ENCODE results near the gene RAB15. TPM values are rescaled to one million over a fixed set of nuclear protein-coding genes. Genes with fewer than 3 reads are reported as not detected.

The RAB15 gene
- polyA plus RNA-seq, 1 donor (not counting 4 experiments of a cell fraction or from before 2014, with no cell fraction given): 2.1 TPM

DNA sequence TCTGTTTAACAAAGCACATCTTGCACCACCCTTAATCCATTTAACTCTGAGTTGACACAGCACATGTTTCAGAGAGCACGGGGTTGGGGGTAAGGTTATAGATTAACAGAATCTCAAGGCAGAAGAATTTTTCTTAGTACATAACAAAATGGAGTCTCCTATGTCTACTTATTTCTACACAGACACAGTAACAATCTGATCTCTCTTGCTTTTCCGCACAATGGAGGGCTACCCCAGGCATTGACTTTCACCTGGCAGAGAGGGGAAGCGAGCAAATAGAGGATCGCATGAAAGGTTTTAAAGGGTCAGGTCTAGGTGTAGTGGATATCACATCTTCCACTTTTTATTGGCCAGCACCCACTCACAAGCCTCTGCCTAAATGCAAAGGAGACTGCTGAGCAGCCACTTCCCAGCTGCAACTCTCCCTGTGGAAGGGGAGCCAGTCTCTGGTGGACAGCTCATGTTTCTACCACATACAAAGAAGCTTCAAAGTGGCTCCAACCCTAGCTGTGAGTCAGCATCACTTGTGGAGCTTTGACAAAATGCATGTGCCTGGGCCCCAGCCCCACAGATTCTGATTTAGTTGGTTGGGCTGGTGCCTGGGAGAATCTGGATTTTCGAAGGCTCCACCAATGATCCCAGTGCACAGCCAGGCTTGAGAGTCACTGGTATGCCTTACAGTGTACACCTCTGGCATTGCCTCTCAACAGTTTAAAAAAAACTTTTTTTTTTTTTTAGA, 7.4 kb upstream of the RAB15 start:
- H3K9me3 ChIP-seq (ENCODE audit: control insufficient read depth, low read depth, low read length): no peaks in the 10 kb centered on the region

DNA sequence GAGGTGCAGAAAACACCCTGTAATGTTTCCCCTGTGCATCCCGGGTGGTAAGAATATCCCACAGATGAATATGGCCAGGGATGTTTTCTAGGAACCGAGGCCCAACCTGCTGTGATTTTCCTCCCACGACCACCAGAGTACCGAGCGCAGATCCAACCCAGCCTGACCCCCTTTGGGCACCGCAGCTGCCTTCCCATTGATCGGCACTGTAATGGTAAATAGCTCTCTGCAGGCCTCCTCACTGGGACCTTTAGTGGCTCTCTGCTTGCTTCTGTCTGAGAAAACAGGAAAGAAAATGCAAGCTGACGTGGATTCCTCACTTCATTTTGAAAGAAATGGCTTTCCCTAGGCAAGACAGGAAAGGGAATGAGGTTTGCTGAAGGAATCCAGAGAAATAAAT, 2.4 kb upstream of the RAB15 start:
- no peaks in the 10 kb centered on the region for H3K36me3 ChIP-seq (ENCODE audit: control insufficient read depth in 2 of 2, extremely low read depth in 1 of 2, insufficient read depth in 2 of 2, low read length in 2 of 2)
- H3K4me3 ChIP-seq (ENCODE audit: control insufficient read depth in 2 of 3, extremely low read depth in 1 of 3, insufficient read depth in 2 of 3, low read depth in 1 of 3, low read length in 3 of 3): no peak overlapping the region
- dilution Hi-C loops (cut with MboI; ENCODE audit: extremely low pct_ligation_motif_present, low sequenced_read_pairs): no loop called here
- H3K4me2 ChIP-seq (ENCODE audit: control insufficient read depth, extremely low read depth, insufficient read depth, low read depth, low read length): no peak overlapping the region
- H3K9me3 ChIP-seq (ENCODE audit: control insufficient read depth, low read depth, low read length): no peaks in the 10 kb centered on the region
- H3K9me1 ChIP-seq (ENCODE audit: control insufficient read depth, extremely low read depth, insufficient read depth, low read length): no peaks in the 10 kb centered on the region
- no peak overlapping the region for H3K9ac ChIP-seq (ENCODE audit: control insufficient read depth, extremely low read depth, insufficient read depth, low read length)
- DNase-seq (ENCODE audit: low read depth, low spot score) (no peak), FAIRE-seq (no peak)
- TF ChIP-seq EZH2 (IDR thresholded peaks at IDR 0.05; ENCODE audit: low read length): no peak
- TF ChIP-seq, protein P1, sequence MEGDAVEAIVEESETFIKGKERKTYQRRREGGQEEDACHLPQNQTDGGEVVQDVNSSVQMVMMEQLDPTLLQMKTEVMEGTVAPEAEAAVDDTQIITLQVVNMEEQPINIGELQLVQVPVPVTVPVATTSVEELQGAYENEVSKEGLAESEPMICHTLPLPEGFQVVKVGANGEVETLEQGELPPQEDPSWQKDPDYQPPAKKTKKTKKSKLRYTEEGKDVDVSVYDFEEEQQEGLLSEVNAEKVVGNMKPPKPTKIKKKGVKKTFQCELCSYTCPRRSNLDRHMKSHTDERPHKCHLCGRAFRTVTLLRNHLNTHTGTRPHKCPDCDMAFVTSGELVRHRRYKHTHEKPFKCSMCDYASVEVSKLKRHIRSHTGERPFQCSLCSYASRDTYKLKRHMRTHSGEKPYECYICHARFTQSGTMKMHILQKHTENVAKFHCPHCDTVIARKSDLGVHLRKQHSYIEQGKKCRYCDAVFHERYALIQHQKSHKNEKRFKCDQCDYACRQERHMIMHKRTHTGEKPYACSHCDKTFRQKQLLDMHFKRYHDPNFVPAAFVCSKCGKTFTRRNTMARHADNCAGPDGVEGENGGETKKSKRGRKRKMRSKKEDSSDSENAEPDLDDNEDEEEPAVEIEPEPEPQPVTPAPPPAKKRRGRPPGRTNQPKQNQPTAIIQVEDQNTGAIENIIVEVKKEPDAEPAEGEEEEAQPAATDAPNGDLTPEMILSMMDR (optimal IDR thresholded peaks at IDR 0.05 in 1 of 3, IDR thresholded peaks at IDR 0.05 in 1 of 3, conservative IDR thresholded peaks at IDR 0.05 in 1 of 3; ENCODE audit: extremely low read depth in 1 of 3, insufficient read depth in 2 of 3, low read length in 3 of 3): no peak
- H3K27ac ChIP-seq (ENCODE audit: control insufficient read depth, insufficient read depth, low read length): no peak overlapping the region
- no peaks in the 10 kb centered on the region for H3K27me3 ChIP-seq (ENCODE audit: control insufficient read depth, extremely low read depth, insufficient read depth, low read length)
- no peaks in the 10 kb centered on the region for H3K79me2 ChIP-seq (ENCODE audit: control insufficient read depth, insufficient read depth, low read length)
- H3K4me1 ChIP-seq (ENCODE audit: control insufficient read depth, extremely low read depth, insufficient read depth, low read length): no peaks in the 10 kb centered on the region
- no peaks in the 10 kb centered on the region for H4K20me1 ChIP-seq (ENCODE audit: control insufficient read depth, extremely low read depth, insufficient read depth, low read length)
- no peak overlapping the region for H2AFZ ChIP-seq (ENCODE audit: control insufficient read depth, low read length)

More for the DNA sequence above, 7.4 kb upstream of the RAB15 start:
- H3K4me1 ChIP-seq (ENCODE audit: control insufficient read depth, extremely low read depth, insufficient read depth, low read length): no peaks in the 10 kb centered on the region
- no peak for FAIRE-seq
- H3K4me3 ChIP-seq (ENCODE audit: control insufficient read depth in 2 of 3, extremely low read depth in 1 of 3, insufficient read depth in 2 of 3, low read depth in 1 of 3, low read length in 3 of 3): no peak overlapping the region
- no peaks in the 10 kb centered on the region for H3K79me2 ChIP-seq (ENCODE audit: control insufficient read depth, insufficient read depth, low read length)
- H3K9ac ChIP-seq (ENCODE audit: control insufficient read depth, extremely low read depth, insufficient read depth, low read length): no peak overlapping the region
- DNase-seq (ENCODE audit: low read depth, low spot score): no peak
- dilution Hi-C loops (cut with MboI; ENCODE audit: extremely low pct_ligation_motif_present, low sequenced_read_pairs): no loop called here
- H3K36me3 ChIP-seq (ENCODE audit: control insufficient read depth in 2 of 2, extremely low read depth in 1 of 2, insufficient read depth in 2 of 2, low read length in 2 of 2): no peaks in the 10 kb centered on the region
- TF ChIP-seq, protein P1 (optimal IDR thresholded peaks at IDR 0.05 in 1 of 3, IDR thresholded peaks at IDR 0.05 in 1 of 3, conservative IDR thresholded peaks at IDR 0.05 in 1 of 3; ENCODE audit: extremely low read depth in 1 of 3, insufficient read depth in 2 of 3, low read length in 3 of 3): no peak
- no peak for TF ChIP-seq EZH2 (IDR thresholded peaks at IDR 0.05; ENCODE audit: low read length)
- H4K20me1 ChIP-seq (ENCODE audit: control insufficient read depth, extremely low read depth, insufficient read depth, low read length): no peaks in the 10 kb centered on the region
- H3K4me2 ChIP-seq (ENCODE audit: control insufficient read depth, extremely low read depth, insufficient read depth, low read depth, low read length): no peak overlapping the region
- H3K27me3 ChIP-seq (ENCODE audit: control insufficient read depth, extremely low read depth, insufficient read depth, low read length): no peaks in the 10 kb centered on the region
- no peak overlapping the region for H2AFZ ChIP-seq (ENCODE audit: control insufficient read depth, low read length)
- H3K9me1 ChIP-seq (ENCODE audit: control insufficient read depth, extremely low read depth, insufficient read depth, low read length): no peaks in the 10 kb centered on the region
- H3K27ac ChIP-seq (ENCODE audit: control insufficient read depth, insufficient read depth, low read length): no peak overlapping the region

Measured in keratinocyte (primary cell).